Activated T-helper 17 cell treated with anti-CD3 and anti-CD28 coated beads, Interleukin-2, amount 50 U/mL, for 72 hours (primary cell): ENCODE measurements around the gene PDP2. TPM values are rescaled to one million over a fixed set of nuclear protein-coding genes. Genes with fewer than 3 reads are reported as not detected.
"Not testable (repeated sequence)": the region's sequence is repeated elsewhere in the genome, so short reads cannot be mapped to it uniquely, and the experiment has no call there.

Experiments
- ATAC-seq: fragments of 150-1000 bp; cut with Tn5 transposase; replicated peaks from 2 replicates; pipeline ENCODE4 v1.10.0; 2021; ENCODE audit warnings: mild to moderate bottlenecking, moderate library complexity
- H3K27ac Mint-ChIP-seq: one replicate; pipeline ENCODE4 v1.8.0; 2022; ENCODE audit warnings: mixed read lengths
- H3K27me3 Mint-ChIP-seq: one replicate; pipeline ENCODE4 v1.8.0; 2022; ENCODE audit warnings: mixed read lengths
- H3K36me3 Mint-ChIP-seq: one replicate; pipeline ENCODE4 v1.8.0; 2022; ENCODE audit warnings: low read depth, mild to moderate bottlenecking, mixed read lengths
- H3K4me1 Mint-ChIP-seq: one replicate; pipeline ENCODE4 v1.8.0; 2022; ENCODE audit warnings: mixed read lengths
- H3K4me3 Mint-ChIP-seq: one replicate; pipeline ENCODE4 v1.8.0; 2022; ENCODE audit warnings: mild to moderate bottlenecking, mixed read lengths
- H3K9me3 Mint-ChIP-seq: one replicate; pipeline ENCODE4 v1.8.0; 2022; ENCODE audit warnings: mixed read lengths
- total RNA-seq, 2 donors: library from RNA; stranded (reverse); gene quantifications; one replicate each; pipeline ENCODE4 v1.2.3, GENCODE V29; 2022

PDP2 gene
- total RNA-seq, 2 donors from 2014 or later: 33.5 to 76.6 TPM

GRCh38 chr16:66863707-66864106, 16.6 kb upstream of the PDP2 start:
- Mint-ChIP-seq H3K4me3 (no peak overlapping the region), H3K27me3 (no peaks in the 10 kb centered on the region), H3K36me3 (no peaks in the 10 kb centered on the region), H3K4me1 (peaks cover 6% of the 10 kb centered on the region), H3K9me3 (no peaks in the 10 kb centered on the region), H3K27ac (no peak overlapping the region)
- ATAC-seq: no peak

- no peak for ATAC-seq
- peaks cover 24% of the 10 kb centered on the region for H3K4me1 Mint-ChIP-seq
- no peaks in the 10 kb centered on the region for H3K9me3 Mint-ChIP-seq
- H3K4me3 Mint-ChIP-seq: no peak overlapping the region
- H3K27ac Mint-ChIP-seq: no peak overlapping the region
- H3K27me3 Mint-ChIP-seq: no peaks in the 10 kb centered on the region
- H3K36me3 Mint-ChIP-seq: peaks cover 11% of the 10 kb centered on the region
Observed at GRCh38 chr16:66869424-66869823, 10.9 kb upstream of the PDP2 start.

- H3K27me3 Mint-ChIP-seq, H3K9me3 Mint-ChIP-seq, H3K4me3 Mint-ChIP-seq, H3K27ac Mint-ChIP-seq, ATAC-seq: not testable (repeated sequence)
- Mint-ChIP-seq H3K36me3 (peaks cover 14% of the 10 kb centered on the region), H3K4me1 (peaks cover 33% of the 10 kb centered on the region)
Observed at GRCh38 chr16:66871363-66871762, 9.0 kb upstream of the PDP2 start.

GRCh38 chr16:66871840-66872239, 8.5 kb upstream of the PDP2 start:
- no peak for ATAC-seq
- H3K27ac Mint-ChIP-seq: no peak overlapping the region
- H3K36me3 Mint-ChIP-seq: peaks cover 14% of the 10 kb centered on the region
- no peaks in the 10 kb centered on the region for H3K27me3 Mint-ChIP-seq
- peak overlapping the region; percentile 88 for H3K4me3 Mint-ChIP-seq
- peaks cover 5% of the 10 kb centered on the region for H3K9me3 Mint-ChIP-seq
- peaks cover 34% of the 10 kb centered on the region for H3K4me1 Mint-ChIP-seq

- H3K4me1 Mint-ChIP-seq: peaks cover 33% of the 10 kb centered on the region
- H3K27ac Mint-ChIP-seq: peak overlapping the region; percentile 84
- H3K36me3 Mint-ChIP-seq: peaks cover 14% of the 10 kb centered on the region
- peak overlapping the region; percentile 88 for H3K4me3 Mint-ChIP-seq
- H3K27me3 Mint-ChIP-seq: no peaks in the 10 kb centered on the region
- ATAC-seq: no peak
- H3K9me3 Mint-ChIP-seq: peaks cover 5% of the 10 kb centered on the region
Observed at GRCh38 chr16:66872559-66872942, 7.8 kb upstream of the PDP2 start.

- ATAC-seq: peak; percentile 71
- Mint-ChIP-seq H3K4me3 (peak overlapping the region; percentile 88), H3K9me3 (peaks cover 5% of the 10 kb centered on the region), H3K27ac (peak overlapping the region; percentile 84), H3K36me3 (peaks cover 18% of the 10 kb centered on the region), H3K27me3 (no peaks in the 10 kb centered on the region), H3K4me1 (peaks cover 33% of the 10 kb centered on the region)
Observed at GRCh38 chr16:66872943-66873684, 7.2 kb upstream of the PDP2 start.

- H3K27me3 Mint-ChIP-seq: no peaks in the 10 kb centered on the region
- peaks cover 5% of the 10 kb centered on the region for H3K9me3 Mint-ChIP-seq
- peak overlapping the region; percentile 84 for H3K27ac Mint-ChIP-seq
- ATAC-seq: no peak
- H3K4me3 Mint-ChIP-seq: peak overlapping the region; percentile 88
- H3K36me3 Mint-ChIP-seq: peaks cover 22% of the 10 kb centered on the region
- peaks cover 39% of the 10 kb centered on the region for H3K4me1 Mint-ChIP-seq
Observed at GRCh38 chr16:66873685-66874055, 6.6 kb upstream of the PDP2 start.

GRCh38 chr16:66874079-66874775, 6.1 kb upstream of the PDP2 start:
- peak overlapping the region; percentile 88 for H3K4me3 Mint-ChIP-seq
- H3K36me3 Mint-ChIP-seq: peaks cover 22% of the 10 kb centered on the region
- H3K4me1 Mint-ChIP-seq: peaks cover 39% of the 10 kb centered on the region
- H3K9me3 Mint-ChIP-seq: peaks cover 5% of the 10 kb centered on the region
- H3K27ac Mint-ChIP-seq: peak overlapping the region; percentile 84
- H3K27me3 Mint-ChIP-seq: no peaks in the 10 kb centered on the region
- peak; percentile 41 for ATAC-seq

GRCh38 chr16:66878067-66878466, 2.2 kb upstream of the PDP2 start:
- Mint-ChIP-seq H3K4me3 (peak overlapping the region; percentile 87), H3K9me3 (peaks cover 5% of the 10 kb centered on the region), H3K27ac (peak overlapping the region; percentile 79), H3K4me1 (peaks cover 38% of the 10 kb centered on the region), H3K27me3 (no peaks in the 10 kb centered on the region), H3K36me3 (peaks cover 48% of the 10 kb centered on the region)
- ATAC-seq: peak; percentile 57

GRCh38 chr16:66881014-66881417, 701 bp downstream of the PDP2 start:
- Mint-ChIP-seq H3K9me3 (peaks cover 4% of the 10 kb centered on the region), H3K36me3 (peaks cover 63% of the 10 kb centered on the region), H3K4me1 (peaks cover 33% of the 10 kb centered on the region), H3K4me3 (peak overlapping the region; percentile 87), H3K27me3 (no peaks in the 10 kb centered on the region), H3K27ac (no peak overlapping the region)
- no peak for ATAC-seq

GRCh38 chr16:66881560-66881959, 1.2 kb downstream of the PDP2 start:
- Mint-ChIP-seq H3K4me1 (peaks cover 29% of the 10 kb centered on the region), H3K9me3 (no peaks in the 10 kb centered on the region), H3K27me3 (no peaks in the 10 kb centered on the region), H3K4me3 (peak overlapping the region; percentile 87), H3K27ac (no peak overlapping the region), H3K36me3 (peaks cover 68% of the 10 kb centered on the region)
- ATAC-seq: no peak

GRCh38 chr16:66881964-66882508, 1.7 kb downstream of the PDP2 start:
- H3K4me1 Mint-ChIP-seq: peaks cover 29% of the 10 kb centered on the region
- peaks cover 73% of the 10 kb centered on the region for H3K36me3 Mint-ChIP-seq
- H3K27me3 Mint-ChIP-seq: no peaks in the 10 kb centered on the region

GRCh38 chr16:66882702-66883101, 2.4 kb downstream of the PDP2 start:
- peaks cover 28% of the 10 kb centered on the region for H3K4me1 Mint-ChIP-seq
- peak overlapping the region; percentile 87 for H3K4me3 Mint-ChIP-seq
- no peak for ATAC-seq
- no peaks in the 10 kb centered on the region for H3K27me3 Mint-ChIP-seq
- no peak overlapping the region for H3K27ac Mint-ChIP-seq
- peaks cover 79% of the 10 kb centered on the region for H3K36me3 Mint-ChIP-seq
- H3K9me3 Mint-ChIP-seq: no peaks in the 10 kb centered on the region

More at GRCh38 chr16:66881964-66882508, 1.7 kb downstream of the PDP2 start:
- Mint-ChIP-seq H3K4me3 (peak overlapping the region; percentile 87), H3K9me3 (no peaks in the 10 kb centered on the region), H3K27ac (no peak overlapping the region)
- no peak for ATAC-seq

- H3K27ac Mint-ChIP-seq: no peak overlapping the region
- peaks cover 88% of the 10 kb centered on the region for H3K36me3 Mint-ChIP-seq
- H3K27me3 Mint-ChIP-seq: no peaks in the 10 kb centered on the region
- ATAC-seq: no peak
- peaks cover 21% of the 10 kb centered on the region for H3K4me1 Mint-ChIP-seq
- peak overlapping the region; percentile 39 for H3K4me3 Mint-ChIP-seq
- H3K9me3 Mint-ChIP-seq: no peaks in the 10 kb centered on the region
Observed at GRCh38 chr16:66885491-66885890, 5.2 kb downstream of the PDP2 start.

GRCh38 chr16:66886321-66886720, 6.0 kb downstream of the PDP2 start:
- no peak for ATAC-seq
- Mint-ChIP-seq H3K36me3 (peaks cover 94% of the 10 kb centered on the region), H3K4me3 (peak overlapping the region; percentile 39), H3K9me3 (no peaks in the 10 kb centered on the region), H3K27me3 (no peaks in the 10 kb centered on the region), H3K4me1 (peaks cover 21% of the 10 kb centered on the region), H3K27ac (no peak overlapping the region)
